ENCODE measurements around the gene KRTAP9-3.

DNA sequence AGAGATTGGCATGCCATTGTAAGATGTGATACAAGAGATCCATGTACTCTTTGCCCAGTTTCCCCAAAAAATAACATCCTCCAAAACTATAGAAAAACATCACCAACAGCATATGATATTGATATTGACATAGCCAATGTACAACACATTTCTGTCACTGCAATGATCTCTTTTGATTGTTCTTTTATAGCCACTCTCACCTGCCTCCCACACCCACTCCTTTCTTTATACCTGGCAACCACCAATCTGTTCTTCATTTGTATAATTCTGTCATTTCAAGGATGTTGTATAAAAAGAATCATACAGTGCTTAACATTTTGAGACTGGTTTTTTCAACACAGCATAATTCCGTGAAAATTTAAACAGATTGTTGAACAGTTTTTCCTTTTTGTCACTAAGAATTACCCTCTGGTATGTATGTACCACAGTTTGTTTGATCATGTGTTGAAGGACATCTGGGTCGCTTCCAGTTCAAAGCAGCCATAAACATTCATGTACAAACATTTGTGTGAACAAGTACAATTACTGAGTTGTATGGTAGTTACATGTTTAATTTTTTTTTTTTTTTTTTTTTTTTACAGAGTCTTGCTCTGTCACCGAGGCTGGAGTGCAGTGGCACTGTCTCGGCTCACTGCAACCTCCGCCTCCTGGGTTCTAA lies 32.7 kb upstream of the KRTAP9-3 start:
- TF ChIP-seq, protein P1, sequence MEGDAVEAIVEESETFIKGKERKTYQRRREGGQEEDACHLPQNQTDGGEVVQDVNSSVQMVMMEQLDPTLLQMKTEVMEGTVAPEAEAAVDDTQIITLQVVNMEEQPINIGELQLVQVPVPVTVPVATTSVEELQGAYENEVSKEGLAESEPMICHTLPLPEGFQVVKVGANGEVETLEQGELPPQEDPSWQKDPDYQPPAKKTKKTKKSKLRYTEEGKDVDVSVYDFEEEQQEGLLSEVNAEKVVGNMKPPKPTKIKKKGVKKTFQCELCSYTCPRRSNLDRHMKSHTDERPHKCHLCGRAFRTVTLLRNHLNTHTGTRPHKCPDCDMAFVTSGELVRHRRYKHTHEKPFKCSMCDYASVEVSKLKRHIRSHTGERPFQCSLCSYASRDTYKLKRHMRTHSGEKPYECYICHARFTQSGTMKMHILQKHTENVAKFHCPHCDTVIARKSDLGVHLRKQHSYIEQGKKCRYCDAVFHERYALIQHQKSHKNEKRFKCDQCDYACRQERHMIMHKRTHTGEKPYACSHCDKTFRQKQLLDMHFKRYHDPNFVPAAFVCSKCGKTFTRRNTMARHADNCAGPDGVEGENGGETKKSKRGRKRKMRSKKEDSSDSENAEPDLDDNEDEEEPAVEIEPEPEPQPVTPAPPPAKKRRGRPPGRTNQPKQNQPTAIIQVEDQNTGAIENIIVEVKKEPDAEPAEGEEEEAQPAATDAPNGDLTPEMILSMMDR (IDR thresholded peaks at IDR 0.05): no peak
- no peak for TF ChIP-seq POLR2A (IDR thresholded peaks at IDR 0.05)
